ENCODE data around the gene SPATA24. TPM values are rescaled to one million over a fixed set of nuclear protein-coding genes. Genes with fewer than 3 reads are reported as not detected.

SPATA24 gene
- total and polyA plus RNA-seq, 2 of the 13 experiments (the other 11 are each of a cell fraction or from before 2014, with no cell fraction given), result 6.0 to 11.1 TPM

- no peak for TF ChIP-seq GRHL1 (CRISPR knock-in tag; conservative IDR thresholded peaks at IDR 0.05)
- peak; percentile 51; the same call in 1 of the 2 replicates for TF ChIP-seq HDAC2 (CRISPR knock-in tag; IDR thresholded peaks at IDR 0.05)
- no peak for TF ChIP-seq MAFG (CRISPR knock-in tag; IDR thresholded peaks at IDR 0.05)
- peak; percentile 77 for TF ChIP-seq PHF5A (CRISPR knock-in tag; IDR thresholded peaks at IDR 0.05; ENCODE audit: low read depth, unreplicated experiment)
- 0 out of 2 replicates have a peak, but pooled peaks have one; percentile 17 for TF ChIP-seq ARID2 (CRISPR knock-in tag; IDR thresholded peaks at IDR 0.05; ENCODE audit: borderline replicate concordance)
- TF ChIP-seq ZBTB10 (CRISPR knock-in tag; IDR thresholded peaks at IDR 0.05; ENCODE audit: borderline replicate concordance), result no peak
- no peak for TF ChIP-seq ZNF557 (CRISPR knock-in tag; IDR thresholded peaks at IDR 0.05)
- no peak for TF ChIP-seq EHMT2 (IDR thresholded peaks at IDR 0.05; ENCODE audit: borderline replicate concordance, low read depth, low read length)
Observed at GRCh38 chr5:139385061-139386049, 18.5 kb downstream of the SPATA24 start (continued).

Measured in HepG2 (cell line).